ENCODE data around the gene EYA2. TPM values are rescaled to one million over a fixed set of nuclear protein-coding genes. Genes with fewer than 3 reads are reported as not detected.
A peak's percentile ranks its signal among the peaks of the same experiment; 100 is the strongest.

EYA2 gene
- total RNA-seq, 1 experiment from 2014 or later, result not detected

GRCh38 chr20:47117773-47118172 is 223.1 kb downstream of the EYA2 start:
- TF ChIP-seq, protein P1, sequence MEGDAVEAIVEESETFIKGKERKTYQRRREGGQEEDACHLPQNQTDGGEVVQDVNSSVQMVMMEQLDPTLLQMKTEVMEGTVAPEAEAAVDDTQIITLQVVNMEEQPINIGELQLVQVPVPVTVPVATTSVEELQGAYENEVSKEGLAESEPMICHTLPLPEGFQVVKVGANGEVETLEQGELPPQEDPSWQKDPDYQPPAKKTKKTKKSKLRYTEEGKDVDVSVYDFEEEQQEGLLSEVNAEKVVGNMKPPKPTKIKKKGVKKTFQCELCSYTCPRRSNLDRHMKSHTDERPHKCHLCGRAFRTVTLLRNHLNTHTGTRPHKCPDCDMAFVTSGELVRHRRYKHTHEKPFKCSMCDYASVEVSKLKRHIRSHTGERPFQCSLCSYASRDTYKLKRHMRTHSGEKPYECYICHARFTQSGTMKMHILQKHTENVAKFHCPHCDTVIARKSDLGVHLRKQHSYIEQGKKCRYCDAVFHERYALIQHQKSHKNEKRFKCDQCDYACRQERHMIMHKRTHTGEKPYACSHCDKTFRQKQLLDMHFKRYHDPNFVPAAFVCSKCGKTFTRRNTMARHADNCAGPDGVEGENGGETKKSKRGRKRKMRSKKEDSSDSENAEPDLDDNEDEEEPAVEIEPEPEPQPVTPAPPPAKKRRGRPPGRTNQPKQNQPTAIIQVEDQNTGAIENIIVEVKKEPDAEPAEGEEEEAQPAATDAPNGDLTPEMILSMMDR (IDR thresholded peaks at IDR 0.05; ENCODE audit: unreplicated experiment), result no peak
- H3K27ac Mint-ChIP-seq (ENCODE audit: low read depth, unreplicated experiment), result peak overlapping the region; percentile 52
- H3K4me1 Mint-ChIP-seq (ENCODE audit: insufficient read depth, unreplicated experiment), result no peaks in the 10 kb centered on the region
- DNase-seq (ENCODE audit: unreplicated experiment), result no peak
- ChIA-PET POLR2A (interaction anchor here (1.2 kb wide), 1 partner anchor 8 kb away, joined by 5 read pairs; no protein-coding TSS in a partner anchor), CTCF (interaction anchor here (0.7 kb wide), 1 partner anchor 12 kb away, joined by 3 read pairs; no protein-coding TSS in a partner anchor)
- no peak overlapping the region for H3K4me3 Mint-ChIP-seq (ENCODE audit: unreplicated experiment)
- BruUV-seq (replicated peaks), result no TSS peak
- H3K27me3 Mint-ChIP-seq (ENCODE audit: insufficient read depth, unreplicated experiment), result no peaks in the 10 kb centered on the region
- H3K9me3 Mint-ChIP-seq (ENCODE audit: unreplicated experiment), result no peaks in the 10 kb centered on the region
- no peaks in the 10 kb centered on the region for H3K36me3 Mint-ChIP-seq (ENCODE audit: insufficient read depth, unreplicated experiment)
- intact Hi-C loops (cut with micrococcal nuclease), result no loop called here

GRCh38 chr20:47118206-47118605 is 223.6 kb downstream of the EYA2 start:
- CTCF ChIA-PET, result no interaction called here
- Mint-ChIP-seq H3K27ac (ENCODE audit: low read depth, unreplicated experiment) (peak overlapping the region; percentile 52), H3K4me3 (ENCODE audit: unreplicated experiment) (no peak overlapping the region), H3K36me3 (ENCODE audit: insufficient read depth, unreplicated experiment) (no peaks in the 10 kb centered on the region), H3K4me1 (ENCODE audit: insufficient read depth, unreplicated experiment) (no peaks in the 10 kb centered on the region), H3K9me3 (ENCODE audit: unreplicated experiment) (no peaks in the 10 kb centered on the region), H3K27me3 (ENCODE audit: insufficient read depth, unreplicated experiment) (no peaks in the 10 kb centered on the region)
- POLR2A ChIA-PET, result no interaction called here
- no TSS peak for BruUV-seq (replicated peaks)
- intact Hi-C loops (cut with micrococcal nuclease), result no loop called here
- TF ChIP-seq, protein P1 (IDR thresholded peaks at IDR 0.05; ENCODE audit: unreplicated experiment), result no peak
- DNase-seq (ENCODE audit: unreplicated experiment), result no peak

- TF ChIP-seq, protein P1 (IDR thresholded peaks at IDR 0.05; ENCODE audit: unreplicated experiment), result no peak
- BruUV-seq (replicated peaks), result no TSS peak
- no peaks in the 10 kb centered on the region for H3K27me3 Mint-ChIP-seq (ENCODE audit: insufficient read depth, unreplicated experiment)
- no peak overlapping the region for H3K4me3 Mint-ChIP-seq (ENCODE audit: unreplicated experiment)
- no peaks in the 10 kb centered on the region for H3K4me1 Mint-ChIP-seq (ENCODE audit: insufficient read depth, unreplicated experiment)
- intact Hi-C loops (cut with micrococcal nuclease), result no loop called here
- H3K9me3 Mint-ChIP-seq (ENCODE audit: unreplicated experiment), result no peaks in the 10 kb centered on the region
- H3K27ac Mint-ChIP-seq (ENCODE audit: low read depth, unreplicated experiment), result peak overlapping the region; percentile 52
- POLR2A ChIA-PET, result no interaction called here
- DNase-seq (ENCODE audit: unreplicated experiment), result no peak
- H3K36me3 Mint-ChIP-seq (ENCODE audit: insufficient read depth, unreplicated experiment), result no peaks in the 10 kb centered on the region
- CTCF ChIA-PET, result no interaction called here
Observed at GRCh38 chr20:47118641-47119040, 224.0 kb downstream of the EYA2 start.

- TF ChIP-seq, protein P1 (IDR thresholded peaks at IDR 0.05; ENCODE audit: unreplicated experiment), result no peak
- Mint-ChIP-seq H3K4me1 (ENCODE audit: insufficient read depth, unreplicated experiment) (peaks cover 10% of the 10 kb centered on the region), H3K27me3 (ENCODE audit: insufficient read depth, unreplicated experiment) (no peaks in the 10 kb centered on the region), H3K36me3 (ENCODE audit: insufficient read depth, unreplicated experiment) (no peaks in the 10 kb centered on the region), H3K27ac (ENCODE audit: low read depth, unreplicated experiment) (no peak overlapping the region), H3K4me3 (ENCODE audit: unreplicated experiment) (no peak overlapping the region), H3K9me3 (ENCODE audit: unreplicated experiment) (no peaks in the 10 kb centered on the region)
- ChIA-PET POLR2A (interaction anchor here (0.7 to 1.0 kb wide), 2 partner anchors 209 to 251 kb away, joined by 3 read pairs; no protein-coding TSS in a partner anchor), CTCF (interaction anchor here (0.6 to 1.4 kb wide), 3 partner anchors 21 to 357 kb away, joined by 3 read pairs; no protein-coding TSS in a partner anchor)
- no TSS peak for BruUV-seq (replicated peaks)
- intact Hi-C loops (cut with micrococcal nuclease), result loop anchor here (10.0 kb wide), 1 partner anchor 166 kb away; no protein-coding TSS in a partner anchor
- DNase-seq (ENCODE audit: unreplicated experiment), result no peak
Observed at GRCh38 chr20:47120346-47120936, 225.8 kb downstream of the EYA2 start.

All from MCF 10A (cell line).